ENCODE measurements around the gene CSDE1. TPM values are rescaled to one million over a fixed set of nuclear protein-coding genes. Genes with fewer than 3 reads are reported as not detected.

CSDE1 gene
- total and polyA plus RNA-seq, 2 donors (not counting 3 experiments of a cell fraction or from before 2014, with no cell fraction given) = 129 to 492 TPM

DNA sequence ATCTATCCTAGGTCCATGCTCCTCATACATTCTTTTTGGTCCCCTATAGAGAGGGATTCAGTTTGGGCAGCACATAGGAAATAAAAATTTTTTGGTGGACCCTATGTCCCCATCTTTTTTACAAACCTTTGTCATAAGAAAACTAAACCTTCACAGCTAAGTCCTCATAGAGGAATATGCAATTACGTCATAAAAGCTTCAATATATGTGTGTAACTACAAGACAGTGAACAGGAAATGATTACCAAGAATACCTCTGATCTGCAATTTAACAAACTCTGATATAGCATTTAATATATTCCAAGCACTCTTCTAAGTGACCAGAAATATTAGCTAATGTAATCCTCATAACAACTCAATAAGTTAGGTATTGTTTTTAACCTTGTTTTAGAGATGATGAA is 81.7 kb downstream of the CSDE1 start:
- ChIA-PET CTCF (no interaction called here), POLR2A (interaction anchor here (0.6 kb wide), 1 partner anchor 11 kb away, joined by 3 read pairs; no protein-coding TSS in a partner anchor)
- Histone ChIP-seq H3K9me3 (replicated peaks; ENCODE audit: control insufficient read depth, insufficient read depth, low read length) (no peaks in the 10 kb centered on the region), H2AFZ (ENCODE audit: low read depth, low read length) (no peak overlapping the region), H3K9me1 (replicated peaks; ENCODE audit: control insufficient read depth, extremely low read depth, insufficient read depth, low read length) (no peaks in the 10 kb centered on the region), H3K4me3 (replicated peaks in 1 of 3; ENCODE audit: insufficient read depth in 1 of 3, low read depth in 1 of 3, low read length in 3 of 3) (no peak overlapping the region), H3K9ac (replicated peaks; ENCODE audit: extremely low read depth, insufficient read depth, low read length) (no peak overlapping the region), H3K79me2 (ENCODE audit: control insufficient read depth, insufficient read depth, low read length) (no peaks in the 10 kb centered on the region), H3K4me2 (ENCODE audit: insufficient read depth, low read length) (no peak overlapping the region), H3K4me1 (ENCODE audit: control insufficient read depth, extremely low read depth, insufficient read depth, low read length) (no peaks in the 10 kb centered on the region), H3K27ac (ENCODE audit: insufficient read depth, low read depth, low read length) (no peak overlapping the region), H3K36me3 (ENCODE audit: control insufficient read depth in 2 of 2, extremely low read depth in 1 of 2, insufficient read depth in 2 of 2, low read length in 2 of 2) (no peaks in the 10 kb centered on the region), H3K27me3 (ENCODE audit: control insufficient read depth in 2 of 2, insufficient read depth in 2 of 2, low read length in 2 of 2) (peaks cover 13 to 22% of the 10 kb centered on the region in 2 experiments), H4K20me1 (replicated peaks; ENCODE audit: control insufficient read depth, extremely low read depth, insufficient read depth, low read length) (no peaks in the 10 kb centered on the region)
- TF ChIP-seq EZH2 (IDR thresholded peaks at IDR 0.05; ENCODE audit: borderline replicate concordance, low read depth, low read length, severe bottlenecking) (no peak), POLR2A (IDR thresholded peaks at IDR 0.05; ENCODE audit: low read depth, low read length) (no peak), GATA2 (IDR thresholded peaks at IDR 0.05; ENCODE audit: insufficient read depth, insufficient read length, low read depth, low read length) (no peak), MYC (IDR thresholded peaks at IDR 0.05; ENCODE audit: low read depth, low read length) (no peak), POLR2AphosphoS5 (IDR thresholded peaks at IDR 0.05; ENCODE audit: insufficient read depth, low read depth, low read length) (no peak), JUN (IDR thresholded peaks at IDR 0.05; ENCODE audit: borderline replicate concordance, insufficient read depth, insufficient read length, low read depth) (no peak), FOS (IDR thresholded peaks at IDR 0.05; ENCODE audit: borderline replicate concordance, insufficient read depth, low read length) (no peak)
- TF ChIP-seq, protein P1, sequence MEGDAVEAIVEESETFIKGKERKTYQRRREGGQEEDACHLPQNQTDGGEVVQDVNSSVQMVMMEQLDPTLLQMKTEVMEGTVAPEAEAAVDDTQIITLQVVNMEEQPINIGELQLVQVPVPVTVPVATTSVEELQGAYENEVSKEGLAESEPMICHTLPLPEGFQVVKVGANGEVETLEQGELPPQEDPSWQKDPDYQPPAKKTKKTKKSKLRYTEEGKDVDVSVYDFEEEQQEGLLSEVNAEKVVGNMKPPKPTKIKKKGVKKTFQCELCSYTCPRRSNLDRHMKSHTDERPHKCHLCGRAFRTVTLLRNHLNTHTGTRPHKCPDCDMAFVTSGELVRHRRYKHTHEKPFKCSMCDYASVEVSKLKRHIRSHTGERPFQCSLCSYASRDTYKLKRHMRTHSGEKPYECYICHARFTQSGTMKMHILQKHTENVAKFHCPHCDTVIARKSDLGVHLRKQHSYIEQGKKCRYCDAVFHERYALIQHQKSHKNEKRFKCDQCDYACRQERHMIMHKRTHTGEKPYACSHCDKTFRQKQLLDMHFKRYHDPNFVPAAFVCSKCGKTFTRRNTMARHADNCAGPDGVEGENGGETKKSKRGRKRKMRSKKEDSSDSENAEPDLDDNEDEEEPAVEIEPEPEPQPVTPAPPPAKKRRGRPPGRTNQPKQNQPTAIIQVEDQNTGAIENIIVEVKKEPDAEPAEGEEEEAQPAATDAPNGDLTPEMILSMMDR (IDR thresholded peaks at IDR 0.05; ENCODE audit: extremely low read depth in 1 of 2, insufficient read depth in 1 of 2, low read depth in 1 of 2, low read length in 2 of 2) = no peak
- TF ChIP-seq, protein P2, sequence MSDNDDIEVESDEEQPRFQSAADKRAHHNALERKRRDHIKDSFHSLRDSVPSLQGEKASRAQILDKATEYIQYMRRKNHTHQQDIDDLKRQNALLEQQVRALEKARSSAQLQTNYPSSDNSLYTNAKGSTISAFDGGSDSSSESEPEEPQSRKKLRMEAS (IDR thresholded peaks at IDR 0.05; ENCODE audit: insufficient read depth, insufficient read length) = no peak
- intact Hi-C loops (cut with micrococcal nuclease) (loop anchor here (10.0 kb wide), 1 partner anchor 389 kb away; no protein-coding TSS in a partner anchor), dilution Hi-C loops (cut with MboI; ENCODE audit: extremely low pct_ligation_motif_present, low sequenced_read_pairs) (no loop called here)
- FAIRE-seq = no peak
- DNase-seq (ENCODE audit: low read depth, low spot score) = no peak
- BruUV-seq (replicated peaks) = no TSS peak

Measured in endothelial cell of umbilical vein (primary cell).